Gastrocnemius medialis (tissue), 4 donors: ENCODE data around the gene SARM1.

ENCODE experiments used
- CTCF ChIP-seq, 5 experiments: fragments of 450-650 bp in 3 of 5; fragments of 200-600 bp in 2 of 5; sonication (generic) in 2 of 5; IDR thresholded peaks in 4 of 5; conservative IDR thresholded peaks in 1 of 5; 1 replicate in 4 of 5; 2 replicates in 1 of 5; pipeline ENCODE4 v1.5.1; 2016 to 2019; ENCODE audit warnings: antibody characterized with exemption in 5 of 5, mild to moderate bottlenecking in 3 of 5, moderate library complexity in 3 of 5
- POLR2A ChIP-seq, 2 donors: fragments of 450-650 bp; IDR thresholded peaks; one replicate each; pipeline ENCODE4 v1.6.1; 2017; ENCODE audit warnings: antibody characterized with exemption in 2 of 2, mild to moderate bottlenecking in 2 of 2, moderate library complexity in 2 of 2

- TF ChIP-seq CTCF (IDR thresholded peaks at IDR 0.05 in 4 of 5, conservative IDR thresholded peaks at IDR 0.05 in 1 of 5) (no peak), POLR2A (IDR thresholded peaks at IDR 0.05) (no peak)
Measured at GRCh38 chr17:28365487-28365886, 6.0 kb upstream of the SARM1 start.
